DMS53 (cell line): Measurements from ENCODE around the gene KAZN.
A peak's percentile ranks its signal among the peaks of the same experiment; 100 is the strongest.

Experiments
- DNase-seq: peaks from one replicate; lab custom pipeline; 2025; lab: John Stamatoyannopoulos, UW

Gene KAZN

GRCh38 chr1:15062479-15063099 is 464.1 kb downstream of the KAZN start:
- DNase-seq: peak; percentile 51

- no peak for DNase-seq
Observed at GRCh38 chr1:15063346-15063745, 464.9 kb downstream of the KAZN start.

GRCh38 chr1:15063783-15064182 is 465.3 kb downstream of the KAZN start:
- DNase-seq: no peak

GRCh38 chr1:15064217-15064929 is 465.9 kb downstream of the KAZN start:
- no peak for DNase-seq

- DNase-seq: no peak
Observed at GRCh38 chr1:15065291-15065690, 466.8 kb downstream of the KAZN start.

GRCh38 chr1:15065736-15066135 is 467.3 kb downstream of the KAZN start:
- no peak for DNase-seq

- no peak for DNase-seq
Observed at GRCh38 chr1:15066191-15066590, 467.7 kb downstream of the KAZN start.

- no peak for DNase-seq
Observed at GRCh38 chr1:15067148-15067547, 468.7 kb downstream of the KAZN start.

GRCh38 chr1:15068152-15068551 is 469.7 kb downstream of the KAZN start:
- DNase-seq: no peak

GRCh38 chr1:15068997-15069396 is 470.5 kb downstream of the KAZN start:
- no peak for DNase-seq

GRCh38 chr1:15070145-15070748 is 471.8 kb downstream of the KAZN start:
- no peak for DNase-seq

GRCh38 chr1:15071936-15072335 is 473.5 kb downstream of the KAZN start:
- no peak for DNase-seq

GRCh38 chr1:15073799-15074308 is 475.4 kb downstream of the KAZN start:
- DNase-seq: no peak

GRCh38 chr1:15075175-15075574 is 476.7 kb downstream of the KAZN start:
- DNase-seq: no peak

- no peak for DNase-seq
Observed at GRCh38 chr1:15075817-15076216, 477.3 kb downstream of the KAZN start.

GRCh38 chr1:15076807-15077206 is 478.3 kb downstream of the KAZN start:
- DNase-seq: no peak

- no peak for DNase-seq
Observed at GRCh38 chr1:15077384-15077783, 478.9 kb downstream of the KAZN start.

- no peak for DNase-seq
Observed at GRCh38 chr1:15080328-15081007, 482.0 kb downstream of the KAZN start.

GRCh38 chr1:15081102-15081501 is 482.6 kb downstream of the KAZN start:
- DNase-seq: no peak

GRCh38 chr1:15083578-15083977 is 485.1 kb downstream of the KAZN start:
- DNase-seq: no peak

GRCh38 chr1:15088281-15088971 is 489.9 kb downstream of the KAZN start:
- no peak for DNase-seq
